HEK293T (cell line): ENCODE data around the gene SPC25.

ENCODE experiments used
- ARNT ChIP-seq: fragments of 450-650 bp; IDR thresholded peaks from 2 replicates; pipeline ENCODE4 v1.6.1; 2017; ENCODE audit warnings: mild to moderate bottlenecking
- BHLHE40 ChIP-seq: fragments of 450-650 bp; IDR thresholded peaks from 2 replicates; pipeline ENCODE4 v1.6.1; 2016; ENCODE audit warnings: mild to moderate bottlenecking, moderate library complexity, borderline replicate concordance
- ELF4 ChIP-seq: fragments of 450-650 bp; IDR thresholded peaks from 2 replicates; pipeline ENCODE4 v1.6.1; 2017; ENCODE audit warnings: antibody characterized with exemption
- FOXA1 ChIP-seq: fragments of 450-650 bp; IDR thresholded peaks from 2 replicates; pipeline ENCODE4 v1.6.1; 2016; ENCODE audit warnings: mild to moderate bottlenecking
- FOXK2 ChIP-seq: fragments of 450-650 bp; IDR thresholded peaks from 2 replicates; pipeline ENCODE4 v1.6.1; 2016; ENCODE audit warnings: mild to moderate bottlenecking
- L3MBTL2 ChIP-seq: fragments of 450-650 bp; conservative IDR thresholded peaks from 2 replicates; pipeline ENCODE4 v1.6.1; 2016; ENCODE audit warnings: mild to moderate bottlenecking
- SP1 ChIP-seq: fragments of 450-650 bp; IDR thresholded peaks from 2 replicates; pipeline ENCODE4 v1.6.1; 2017
- SUZ12 ChIP-seq: fragments of 450-650 bp; IDR thresholded peaks from 2 replicates; pipeline ENCODE4 v1.6.1; 2016; ENCODE audit warnings: mild to moderate bottlenecking
- TARDBP ChIP-seq: fragments of 450-650 bp; IDR thresholded peaks from 2 replicates; pipeline ENCODE4 v1.6.1; 2016
- ZNF384 ChIP-seq: fragments of 450-650 bp; IDR thresholded peaks from 2 replicates; pipeline ENCODE4 v1.6.1; 2016

GRCh38 chr2:168912466-168912865 is 22.2 kb upstream of the SPC25 start:
- TF ChIP-seq BHLHE40 (no peak), FOXK2 (no peak), TARDBP (no peak), FOXA1 (no peak), ELF4 (no peak), L3MBTL2 (no peak), SP1 (no peak), SUZ12 (no peak), ARNT (no peak), ZNF384 (no peak)
